ENCODE measurements around the gene CD2BP2.

DNA sequence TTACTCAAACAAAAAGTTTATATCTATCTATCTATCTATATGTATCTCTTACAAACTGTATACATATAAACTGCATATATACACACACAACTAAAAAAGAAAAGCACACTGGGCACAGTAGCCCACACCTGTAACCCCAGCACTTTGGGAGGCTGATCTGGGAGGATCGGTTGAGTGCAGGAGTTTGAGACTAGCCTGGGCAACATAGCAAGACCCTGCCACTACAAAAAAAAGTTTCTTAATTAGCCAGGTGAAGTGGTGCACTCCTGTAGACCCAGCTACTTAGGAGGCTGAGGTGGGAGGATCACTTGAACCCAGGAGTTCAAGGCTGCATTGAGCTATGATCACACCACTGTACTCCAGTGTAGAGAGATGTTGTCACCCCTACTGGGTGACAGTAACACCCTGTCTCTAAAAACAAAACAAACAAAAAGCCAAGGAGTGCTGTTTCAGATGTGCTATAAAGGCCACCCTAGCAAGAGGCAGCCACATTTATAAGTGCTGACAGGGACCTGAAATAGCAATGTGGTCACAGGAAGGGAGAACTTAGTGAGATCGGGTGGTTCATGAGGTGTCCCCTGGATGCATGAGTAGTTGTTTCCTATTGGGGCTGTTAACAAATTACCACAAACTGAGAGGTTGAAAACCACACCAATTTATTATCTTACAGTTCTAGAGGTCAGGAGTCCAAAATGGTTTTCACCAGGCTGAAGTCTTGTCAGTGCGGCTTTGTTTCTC is 4.8 kb downstream of the CD2BP2 start:
- TF ChIP-seq CTCF (conservative IDR thresholded peaks at IDR 0.05; ENCODE audit: low read depth, low read length) (no peak), EZH2 (IDR thresholded peaks at IDR 0.05; ENCODE audit: borderline replicate concordance, low read depth, low read length, poor library complexity, severe bottlenecking) (no peak)

Measured in A673 (cell line).